HG03354 (cell line): ENCODE measurements around the gene ASB10.
A peak's percentile ranks its signal among the peaks of the same experiment; 100 is the strongest.

ENCODE experiments used
- ATAC-seq: cut with Tn5 transposase; IDR thresholded peaks from one replicate; pipeline ENCODE4 v1.9.1; 2021; ENCODE audit warnings: mild to moderate bottlenecking; ENCODE audit not compliant: unreplicated experiment, poor library complexity, severe bottlenecking

ASB10 gene

DNA sequence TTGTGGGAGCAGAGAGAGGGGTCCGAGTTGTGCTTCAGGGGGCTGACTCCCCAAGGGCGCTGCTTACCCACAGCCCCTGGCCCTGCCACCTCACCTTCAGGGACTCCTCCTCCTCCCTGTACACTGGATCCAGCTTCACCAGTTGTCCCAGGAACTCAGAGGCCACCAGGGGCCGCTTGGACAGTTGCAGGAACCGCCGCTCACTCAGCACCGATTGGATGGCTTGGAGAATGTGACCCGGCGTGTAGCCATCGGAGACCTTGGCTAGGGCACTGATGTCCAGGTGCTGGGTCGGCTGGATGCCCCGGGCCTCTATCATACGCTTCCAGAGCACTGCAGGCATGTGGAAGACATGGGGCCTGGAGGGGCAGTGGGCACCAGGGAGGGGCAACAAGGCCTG lies 4.5 kb upstream of the ASB10 start:
- ATAC-seq = no peak

DNA sequence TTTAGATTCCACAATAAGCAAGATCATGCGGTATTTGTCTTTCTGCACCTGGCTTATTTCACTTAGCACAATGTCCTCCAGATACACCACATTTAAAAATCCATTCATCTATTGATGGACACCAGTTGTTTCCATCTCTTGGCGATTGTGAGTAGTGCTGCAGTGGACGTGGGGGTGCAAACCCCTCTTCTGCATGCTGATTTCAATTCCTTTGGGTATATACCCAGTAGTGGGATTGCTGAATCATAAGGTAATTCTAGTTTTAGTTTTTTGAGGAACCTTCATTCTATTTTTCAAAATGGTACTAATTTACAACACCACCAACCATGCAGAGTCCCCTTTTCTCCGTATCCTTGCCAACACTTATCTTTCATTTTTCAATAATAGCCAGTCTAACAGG lies 2.0 kb upstream of the ASB10 start:
- no peak for ATAC-seq

DNA sequence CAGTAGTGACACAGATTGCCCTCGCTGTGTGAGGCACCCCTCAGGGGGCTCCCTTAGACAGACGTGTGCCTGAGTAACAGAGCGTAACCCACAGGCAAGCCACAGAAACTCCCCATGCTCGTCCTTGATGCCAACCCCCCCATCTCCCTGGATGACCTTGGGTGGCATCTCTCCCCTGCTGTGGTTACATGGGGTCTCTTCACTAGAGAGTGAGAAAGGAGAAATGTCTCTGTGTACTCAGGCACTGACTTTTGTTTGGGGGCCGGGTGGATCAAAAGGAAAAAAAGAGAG lies 1.1 kb upstream of the ASB10 start:
- ATAC-seq = no peak

DNA sequence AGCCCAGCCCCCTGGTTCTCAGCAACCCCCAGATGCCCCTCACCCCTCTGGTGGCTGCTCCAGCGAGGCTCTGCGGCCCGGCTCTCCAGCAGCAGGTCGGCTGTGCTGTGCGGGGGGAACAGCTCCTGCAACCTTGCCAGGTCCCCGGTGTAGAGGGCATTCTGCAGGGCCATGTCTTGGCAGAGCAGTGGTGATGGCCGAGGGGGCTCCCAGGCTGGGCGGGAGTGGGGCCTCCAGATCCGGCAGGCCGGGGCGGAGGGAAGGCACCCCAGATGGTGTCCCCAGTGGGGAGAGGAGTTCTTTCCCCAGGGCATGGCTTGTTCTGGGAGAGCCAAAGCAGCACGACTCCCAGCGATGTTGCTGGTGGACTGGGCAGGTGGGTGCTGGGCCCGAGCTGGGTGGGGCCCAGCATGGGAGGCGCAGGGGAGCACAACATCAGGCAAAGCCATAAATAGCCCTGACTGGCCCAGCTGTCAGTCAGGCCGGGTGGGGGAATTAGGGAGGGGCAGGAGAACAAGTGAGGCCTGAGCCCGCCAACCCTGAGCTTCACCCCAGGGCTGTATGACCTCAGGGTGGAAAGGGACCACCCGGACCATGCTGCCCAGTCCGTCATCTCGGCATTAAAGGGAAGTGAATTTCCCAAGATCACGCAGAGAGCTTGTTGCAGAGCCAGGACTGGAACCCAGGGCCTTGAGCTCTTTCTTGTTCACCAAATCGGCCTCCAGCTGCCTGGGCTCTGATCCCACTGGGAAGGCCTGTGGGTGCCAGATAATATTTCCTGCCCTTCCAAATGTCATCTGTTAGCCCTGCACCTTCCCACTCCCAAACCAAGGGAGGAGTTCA lies 580 bp upstream of the ASB10 start:
- ATAC-seq = no peak

DNA sequence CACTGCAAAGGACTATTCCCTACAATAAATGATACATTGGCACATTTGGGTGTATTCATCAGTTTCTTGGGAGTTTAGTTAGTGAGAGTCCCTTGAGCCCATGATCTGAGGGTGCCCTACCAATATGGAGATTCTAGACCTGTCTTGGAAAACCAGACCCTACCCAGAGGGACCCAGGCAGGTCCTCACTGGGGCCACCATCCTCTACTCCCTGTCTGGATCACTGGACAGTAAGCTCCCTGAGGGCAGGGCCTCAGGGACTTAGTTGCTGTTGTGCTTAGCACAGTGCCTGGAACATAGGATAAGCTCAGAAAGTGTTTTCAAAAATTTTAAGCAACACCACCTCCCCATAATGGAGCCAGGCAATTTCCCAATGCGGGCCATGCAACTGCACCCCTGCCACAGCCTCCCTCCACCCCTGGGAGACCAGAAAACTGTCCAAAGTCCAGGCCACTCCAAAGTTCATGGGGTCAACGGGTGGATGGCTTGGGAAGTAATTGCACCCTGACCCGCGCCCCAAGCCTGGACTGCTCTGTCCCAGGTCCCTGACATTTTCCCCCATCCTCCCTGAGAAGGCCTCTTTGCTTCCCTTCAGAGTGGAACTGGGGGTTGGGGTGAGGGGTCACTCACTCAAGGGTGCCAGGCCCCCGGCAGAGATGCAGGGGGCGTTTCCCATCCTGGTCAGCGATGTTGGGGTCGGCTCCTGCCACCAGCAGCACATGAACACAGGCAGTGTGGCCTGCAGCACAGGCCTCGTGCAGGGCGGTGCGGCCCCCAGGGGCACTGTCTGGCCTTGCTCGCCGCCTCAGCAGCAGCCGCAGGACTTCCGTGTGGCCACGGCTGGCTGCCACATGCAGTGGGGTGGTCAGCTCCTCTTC lies 1.0 kb downstream of the ASB10 start:
- ATAC-seq = no peak

DNA sequence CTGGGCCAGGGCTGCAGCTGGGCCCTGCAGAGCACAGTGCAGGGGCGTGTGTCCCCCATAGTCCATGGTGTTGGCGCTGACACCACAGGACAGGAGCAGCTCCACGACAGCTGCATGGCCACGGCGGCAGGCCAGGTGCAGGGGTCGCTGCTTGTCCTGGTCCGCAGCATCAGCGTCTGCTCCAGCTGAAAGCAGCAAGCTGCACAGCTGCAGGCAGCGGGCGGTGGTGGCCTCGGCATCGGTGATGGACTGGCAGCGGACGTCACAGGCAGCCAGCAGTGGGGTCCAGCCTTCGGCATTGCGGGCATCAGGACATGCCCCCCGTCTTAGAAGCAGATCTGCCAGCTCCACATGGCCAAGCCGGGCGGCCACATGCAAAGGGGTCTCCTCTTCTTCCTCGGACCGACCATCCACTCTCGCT lies 6.0 kb downstream of the ASB10 start:
- no peak for ATAC-seq

DNA sequence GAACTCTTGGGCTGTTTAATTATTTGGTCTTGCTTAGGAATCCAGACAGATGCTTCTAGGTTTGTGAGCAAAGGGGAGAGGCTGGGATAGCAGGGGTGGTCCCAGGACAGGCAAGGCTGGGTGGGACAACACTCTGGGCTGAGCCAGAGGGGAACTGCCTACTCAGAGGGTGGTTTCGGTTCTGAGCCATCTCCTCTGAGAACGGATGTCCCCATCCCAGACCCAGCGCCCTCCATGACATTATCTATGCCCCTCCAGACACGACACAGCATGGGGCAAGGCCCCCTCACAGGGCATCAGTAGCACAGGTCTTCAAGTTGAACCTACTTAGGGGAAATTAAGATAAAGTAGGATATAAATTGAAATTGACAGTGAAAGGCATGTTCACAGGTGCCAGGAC lies 7.1 kb downstream of the ASB10 start:
- ATAC-seq = no peak

DNA sequence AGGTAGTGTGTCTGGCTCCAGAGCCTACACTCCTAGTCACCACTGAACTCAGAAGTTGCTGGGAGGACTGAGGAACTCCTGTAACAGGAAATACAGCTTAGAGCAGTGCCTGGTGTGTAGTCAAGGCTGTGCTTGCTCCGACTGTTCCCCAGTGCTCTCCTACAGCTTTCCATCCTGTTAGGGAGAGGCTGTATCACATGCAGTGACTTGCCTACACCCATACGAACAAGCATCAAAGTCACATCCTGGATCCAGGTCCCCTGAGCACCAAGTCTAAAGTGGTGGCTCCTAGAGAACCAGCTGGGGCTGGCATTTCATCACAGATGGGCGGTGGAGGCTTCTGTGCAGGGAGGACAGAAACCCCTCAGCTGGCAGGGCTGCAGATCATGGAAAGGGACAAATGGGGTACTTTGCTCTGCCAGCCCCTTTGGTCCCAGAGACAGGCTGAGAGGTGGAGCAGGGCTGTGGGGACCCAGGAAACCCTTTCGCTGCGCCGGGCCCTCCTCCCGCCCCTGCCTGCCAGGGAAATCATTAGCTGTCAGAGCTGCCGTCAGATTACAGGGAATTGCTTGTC lies 7.7 kb downstream of the ASB10 start:
- ATAC-seq = no peak

DNA sequence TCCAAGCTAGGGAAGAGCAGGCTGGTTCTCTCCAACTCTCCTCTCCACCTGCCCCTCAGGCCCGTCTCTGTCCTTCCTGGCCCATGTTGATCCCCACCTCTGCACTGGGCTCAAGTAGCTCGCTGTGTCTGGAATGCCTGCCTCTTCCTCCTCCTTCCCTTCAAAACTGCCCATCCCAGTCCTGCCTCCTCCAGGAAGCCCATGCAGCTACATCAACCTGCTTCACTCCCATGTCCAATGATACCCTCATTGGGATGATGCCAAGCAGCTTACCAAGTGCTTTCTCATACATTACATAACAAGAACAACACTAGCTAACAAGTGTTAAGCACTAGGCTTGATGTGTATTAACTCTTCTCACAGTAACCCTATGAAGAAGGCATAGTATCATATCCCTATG lies 8.2 kb downstream of the ASB10 start:
- ATAC-seq = no peak

DNA sequence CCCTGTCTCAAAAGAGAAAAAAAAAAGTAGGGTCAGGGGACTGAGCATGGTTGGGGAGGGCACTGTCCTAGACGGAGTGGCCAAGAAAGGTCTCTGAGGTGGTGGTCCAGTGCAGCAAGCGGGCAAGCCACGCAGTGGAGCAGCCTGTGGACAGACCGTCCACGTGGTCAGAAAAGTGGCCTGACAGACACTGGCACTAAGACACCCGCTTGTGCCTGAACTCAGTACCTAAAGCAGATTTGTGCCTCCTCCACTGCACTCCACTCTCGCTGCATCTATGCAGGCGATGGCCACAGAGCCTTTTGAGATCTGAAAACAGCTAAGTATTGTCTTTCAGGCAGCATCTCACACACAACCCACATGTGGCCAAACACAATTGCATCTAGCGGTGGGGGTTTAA lies 8.8 kb downstream of the ASB10 start:
- no peak for ATAC-seq

DNA sequence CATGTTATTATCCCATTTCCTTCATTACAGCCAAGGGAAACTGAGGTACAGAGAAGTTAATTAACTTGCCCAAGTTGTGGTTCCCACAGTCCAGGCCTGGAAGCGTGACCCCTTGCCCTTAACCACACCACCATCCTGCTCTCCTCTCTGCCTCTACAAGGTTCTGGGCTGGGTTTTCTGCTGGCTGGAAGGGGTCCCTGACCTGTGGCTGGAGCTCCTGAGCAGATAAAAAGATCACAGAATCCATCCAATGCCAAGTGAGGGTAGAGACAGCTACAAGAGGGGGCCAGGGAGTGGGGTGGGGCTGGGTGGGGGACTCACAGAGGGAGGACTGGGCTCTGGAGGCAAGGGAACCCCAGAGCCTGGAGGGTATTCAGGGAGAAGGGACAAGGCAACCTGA lies 9.7 kb downstream of the ASB10 start:
- no peak for ATAC-seq

DNA sequence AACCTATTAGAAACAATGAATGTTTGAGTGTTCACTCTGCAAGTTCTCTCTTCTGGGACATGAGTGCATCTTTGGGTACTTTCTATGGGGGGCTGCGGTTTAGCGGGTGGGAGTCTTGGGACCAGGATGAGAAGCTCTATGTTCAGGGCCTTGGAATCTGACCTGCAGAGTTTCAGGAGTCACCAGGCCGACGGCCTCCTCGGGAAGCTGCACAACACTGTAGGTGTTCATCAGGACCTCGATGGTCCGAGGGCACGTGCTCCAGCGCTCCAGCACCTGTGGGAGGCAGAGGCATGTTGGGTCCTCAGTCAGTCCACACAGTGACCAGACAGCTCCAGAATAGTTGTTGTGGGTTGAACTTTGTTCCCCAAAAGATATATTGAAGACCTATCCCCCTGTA lies 10.6 kb downstream of the ASB10 start:
- no peak for ATAC-seq

DNA sequence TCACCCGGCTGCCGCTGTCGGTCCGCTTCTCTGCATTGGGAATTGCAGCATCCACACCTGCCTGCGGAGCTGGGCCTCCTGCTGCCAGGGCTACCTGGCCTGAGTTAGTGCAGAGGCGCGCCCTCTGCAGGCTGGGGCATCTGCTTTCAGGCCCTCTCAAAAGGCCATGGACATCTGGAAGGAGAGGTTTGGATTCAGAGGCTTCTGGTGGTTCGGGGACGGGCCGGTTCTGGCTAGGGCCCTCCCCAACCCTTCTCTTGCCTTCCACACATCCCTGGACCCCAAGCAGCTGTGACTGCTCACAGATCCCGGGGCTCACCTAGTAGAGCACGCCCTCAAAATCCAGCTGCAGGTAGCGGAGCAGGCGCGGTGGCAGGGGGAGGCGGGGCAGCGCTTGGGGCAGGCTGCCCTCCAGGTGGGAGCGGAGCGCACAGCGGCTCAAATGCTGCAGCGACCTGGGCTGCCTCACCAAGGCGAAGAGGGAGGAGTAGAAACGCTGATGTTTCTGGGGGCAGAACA lies 11.2 kb downstream of the ASB10 start:
- ATAC-seq = no peak

DNA sequence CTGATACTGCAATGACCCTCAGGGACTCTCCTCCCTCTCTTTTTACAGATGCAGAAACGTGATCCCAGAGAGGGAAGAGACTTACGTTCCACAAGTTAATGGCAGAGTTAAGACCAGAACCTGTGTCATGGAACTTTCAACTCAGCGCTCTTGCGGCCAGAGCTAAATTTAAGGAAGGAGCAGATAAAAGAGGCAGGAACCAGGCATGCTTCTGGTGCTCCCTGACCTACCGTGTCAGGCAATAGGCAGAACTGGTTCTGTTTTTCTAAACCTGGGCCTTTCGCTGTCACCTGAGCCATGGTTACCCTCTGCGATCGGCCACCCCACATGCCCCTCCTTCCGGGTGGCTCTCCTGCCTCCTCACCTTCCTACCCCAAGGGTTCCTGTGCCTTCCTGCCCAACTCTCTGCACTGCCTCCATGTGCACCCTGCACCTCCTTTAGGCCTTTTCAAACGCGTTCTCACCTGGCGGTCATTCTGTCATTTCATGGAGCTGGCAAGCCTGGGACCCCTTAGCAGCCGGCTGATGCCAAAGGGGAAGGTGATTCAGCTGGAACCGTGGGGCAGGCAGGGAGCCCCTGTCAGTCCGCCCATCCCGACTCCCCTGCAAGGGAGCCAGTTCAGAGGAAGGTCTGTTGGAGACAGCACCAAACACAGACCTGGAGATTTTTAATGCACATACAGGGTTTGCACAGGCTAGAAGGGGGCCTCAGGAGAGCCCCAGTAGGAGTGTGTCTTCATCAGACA lies 11.8 kb downstream of the ASB10 start:
- ATAC-seq = no peak

DNA sequence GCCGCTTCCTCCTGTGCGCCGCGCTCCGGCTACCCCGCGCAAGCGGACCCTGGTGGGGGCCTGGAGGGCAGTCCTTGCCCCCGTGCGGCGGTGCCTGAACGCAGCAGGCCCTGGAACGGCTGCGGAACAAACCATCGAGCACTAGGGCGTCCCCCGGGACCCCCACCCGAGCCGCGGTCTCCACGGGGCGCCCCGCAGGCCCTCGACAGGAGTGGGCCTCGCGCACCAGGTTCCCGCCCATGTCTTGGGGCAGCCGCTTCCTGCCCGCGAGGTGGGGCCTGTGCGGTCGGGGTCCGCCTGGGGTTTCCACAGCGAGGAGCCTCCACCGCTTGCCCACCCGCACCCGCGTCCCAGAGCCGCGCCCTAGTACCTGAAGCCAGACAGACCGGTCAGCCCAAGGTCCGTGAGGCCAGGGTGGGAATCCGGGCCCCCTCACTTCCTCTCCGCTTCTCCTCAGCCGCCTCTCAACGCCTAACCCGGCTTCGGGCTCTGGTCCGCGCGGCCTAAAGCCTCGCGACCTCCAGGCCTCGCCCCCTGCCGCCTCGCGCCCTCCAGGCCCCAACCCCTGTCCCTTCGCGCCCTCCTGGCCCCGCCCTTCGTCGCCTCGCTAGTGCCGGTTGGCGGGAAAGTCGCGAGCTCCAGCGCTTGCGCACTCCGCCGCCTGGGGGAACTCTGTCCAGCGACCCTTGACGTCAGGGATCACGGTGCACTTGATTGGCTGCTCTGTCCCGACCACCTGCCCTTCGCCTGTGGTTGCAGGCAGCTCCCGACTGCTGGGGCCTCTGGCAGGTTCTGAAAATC lies 12.6 kb downstream of the ASB10 start:
- ATAC-seq = no peak

DNA sequence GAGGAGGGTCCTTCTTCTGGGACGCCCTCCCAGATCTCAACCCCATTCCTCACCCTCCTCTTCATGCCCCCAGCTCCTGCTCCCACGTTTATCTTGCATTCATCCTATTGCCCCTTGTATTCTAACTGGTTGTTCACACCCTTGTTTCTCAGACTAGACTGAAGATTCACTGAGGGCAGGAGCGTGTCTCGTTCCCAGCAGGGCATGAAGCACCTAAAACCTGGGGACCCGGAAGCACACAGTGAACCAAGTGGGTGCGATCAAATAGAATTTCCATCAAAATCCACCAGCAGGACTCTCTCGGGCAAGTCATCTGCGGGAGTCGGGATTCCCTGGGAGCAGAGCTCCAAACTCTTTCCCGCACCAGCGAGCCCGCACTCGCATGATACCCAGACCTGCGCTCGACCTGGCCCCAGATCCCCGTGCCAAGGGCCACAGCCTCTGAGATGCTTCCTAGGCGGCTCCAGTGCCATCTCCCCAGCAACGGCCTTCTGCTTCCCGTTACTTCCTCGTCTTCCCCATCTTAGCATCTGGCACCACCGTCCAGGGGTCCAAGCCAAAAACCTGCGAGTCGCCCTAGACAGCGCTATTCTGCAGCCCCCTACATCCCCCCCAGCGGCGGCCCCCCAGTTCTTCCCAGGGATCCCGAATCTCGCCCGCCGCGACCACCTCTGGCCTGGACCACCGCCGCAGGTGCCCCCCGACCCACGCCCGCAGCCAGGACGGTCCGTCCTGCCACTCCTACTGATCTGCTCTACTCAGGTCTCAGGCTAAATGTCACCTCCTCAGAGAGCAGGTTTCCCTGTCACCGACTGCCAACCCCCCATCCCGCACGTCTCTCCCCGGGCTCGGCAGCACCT lies 13.4 kb downstream of the ASB10 start:
- ATAC-seq = no peak

DNA sequence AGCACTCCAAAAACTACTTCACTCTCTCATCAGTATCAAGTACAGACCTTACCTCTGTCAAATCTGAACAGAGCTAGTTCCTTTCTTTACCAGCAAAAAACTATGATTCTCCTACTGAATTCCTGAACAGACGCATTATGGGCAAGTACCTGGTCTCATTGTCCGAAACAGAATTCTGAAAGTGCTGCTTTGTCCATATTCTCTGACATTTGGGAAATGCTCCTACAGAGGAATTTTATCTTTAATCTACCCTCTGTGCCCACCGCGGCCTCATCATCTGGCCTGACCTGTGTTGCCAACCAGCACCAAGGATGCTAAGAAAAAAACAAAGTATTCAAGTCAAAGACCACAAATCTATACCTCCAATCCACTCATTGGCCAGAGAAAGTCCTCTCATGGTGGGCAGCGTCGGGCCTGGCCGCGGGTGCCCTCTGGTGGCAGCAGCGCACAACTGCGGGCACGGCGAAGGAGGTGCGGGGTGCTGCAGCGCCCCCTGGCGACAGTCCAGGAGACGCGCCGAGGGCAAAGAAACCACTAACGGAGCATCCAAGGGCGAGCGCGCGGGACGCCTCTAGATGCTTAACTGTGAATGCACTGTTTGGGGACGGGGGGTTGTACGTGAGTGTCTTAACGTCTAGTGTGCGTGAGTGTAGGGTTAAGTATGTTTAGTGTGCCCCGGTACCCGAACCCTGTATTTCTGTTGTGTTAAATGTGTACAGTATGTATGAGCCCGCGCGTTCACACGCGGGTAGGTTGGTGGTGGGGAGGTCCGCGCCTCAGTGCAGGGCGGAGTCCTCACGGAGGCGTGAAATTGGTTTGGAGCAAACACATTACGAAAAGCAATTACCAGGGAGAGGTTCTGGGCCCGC lies 14.5 kb downstream of the ASB10 start:
- peak; percentile 71 for ATAC-seq

DNA sequence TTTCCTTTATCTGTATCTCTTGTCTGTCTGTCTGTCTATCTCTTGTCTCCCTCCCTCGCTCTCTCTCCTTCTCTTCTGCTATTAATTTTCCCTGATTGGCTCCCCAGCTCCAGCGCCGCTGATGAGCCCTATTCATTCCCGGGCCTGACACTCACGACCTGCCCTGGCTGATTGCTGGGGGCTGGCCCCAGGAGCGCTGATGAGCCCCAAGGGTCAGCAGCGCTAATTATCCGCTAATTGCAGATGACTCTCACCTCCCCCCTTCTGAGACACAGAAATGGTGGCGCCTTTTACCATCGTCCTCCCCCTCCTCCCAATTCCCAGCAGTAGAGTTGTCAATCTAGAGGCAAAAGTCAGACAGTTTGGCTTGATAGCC lies 18.3 kb downstream of the ASB10 start:
- ATAC-seq = no peak
